HG02938 (cell line): ENCODE measurements around the gene FAM153A.
"Not testable (repeated sequence)": the region's sequence is repeated elsewhere in the genome, so short reads cannot be mapped to it uniquely, and the experiment has no call there.

Experiments
- ATAC-seq: cut with Tn5 transposase; IDR thresholded peaks from one replicate; pipeline ENCODE4 v1.9.1; 2021; ENCODE audit warnings: mild to moderate bottlenecking, moderate library complexity; ENCODE audit not compliant: unreplicated experiment

Gene FAM153A

DNA sequence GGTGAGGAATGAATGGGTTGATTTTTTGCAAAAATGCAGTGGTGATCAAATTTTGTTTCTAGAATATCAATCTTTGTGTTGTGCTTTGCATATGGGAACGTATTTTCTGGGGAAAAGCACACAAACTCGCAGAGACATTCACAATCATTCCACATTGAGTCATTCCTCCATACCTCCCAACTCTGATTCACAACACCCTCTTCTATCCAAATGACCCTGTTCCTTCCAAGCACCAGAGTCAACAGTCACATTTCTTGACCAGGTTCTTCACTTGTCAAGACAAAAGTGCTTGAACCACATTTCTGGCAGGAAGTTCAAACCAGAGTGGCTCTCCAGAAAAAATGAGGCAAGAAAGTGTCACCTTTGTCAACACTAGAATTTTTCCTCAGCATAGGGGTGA, 35.3 kb downstream of the FAM153A start:
- ATAC-seq: not testable (repeated sequence)

DNA sequence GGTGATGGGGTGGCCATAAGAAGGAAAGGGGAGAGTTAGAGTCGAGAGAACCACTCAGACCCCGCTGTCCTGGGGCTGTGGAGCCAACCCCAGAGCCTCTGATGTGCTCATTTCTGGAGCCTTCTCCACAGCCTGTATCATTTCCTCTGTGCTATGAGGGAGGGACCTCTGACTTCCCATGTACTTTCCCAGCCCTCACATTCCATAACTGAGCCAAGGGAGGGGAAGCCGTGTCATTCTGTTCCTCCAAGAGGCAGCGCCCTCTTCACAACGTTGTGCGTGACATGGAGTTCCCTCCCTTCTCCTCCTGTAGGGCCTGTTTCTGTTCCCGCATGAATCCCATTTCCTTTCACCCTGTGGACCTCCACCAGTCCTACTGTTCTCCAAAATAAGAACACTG, 57.8 kb downstream of the FAM153A start:
- not testable (repeated sequence) for ATAC-seq

DNA sequence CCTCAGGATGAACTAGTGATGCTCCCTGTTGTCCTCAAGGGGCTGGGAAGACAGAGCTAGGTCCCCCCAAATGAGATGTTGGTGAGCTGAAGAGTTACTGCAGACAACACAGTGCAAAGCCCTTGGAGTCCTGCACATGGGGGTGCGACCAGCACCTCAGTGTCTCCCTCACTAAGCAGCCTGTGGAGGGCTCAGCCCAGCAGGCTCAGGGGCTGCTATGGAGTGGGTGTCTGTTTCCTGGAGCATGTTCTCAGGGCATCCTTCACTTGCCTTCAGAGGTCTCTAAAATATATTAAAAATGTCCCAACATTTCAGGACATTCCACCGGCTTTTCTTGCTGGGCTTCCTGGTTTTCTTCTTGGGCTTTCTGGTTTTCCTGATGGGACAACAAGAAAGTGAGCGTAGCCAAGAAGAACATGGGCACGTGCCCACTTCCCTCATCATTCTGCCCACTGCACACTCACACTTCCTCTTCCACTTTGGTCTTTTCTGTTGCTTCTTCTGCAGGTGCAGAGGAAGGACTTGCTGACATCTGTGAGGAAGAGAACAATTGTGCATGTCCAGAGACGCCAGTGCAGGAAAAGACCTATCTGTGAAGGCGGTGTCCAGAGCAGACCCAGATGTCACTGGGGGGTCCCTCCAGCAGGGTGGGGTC, 58.7 kb downstream of the FAM153A start:
- ATAC-seq: not testable (repeated sequence)

DNA sequence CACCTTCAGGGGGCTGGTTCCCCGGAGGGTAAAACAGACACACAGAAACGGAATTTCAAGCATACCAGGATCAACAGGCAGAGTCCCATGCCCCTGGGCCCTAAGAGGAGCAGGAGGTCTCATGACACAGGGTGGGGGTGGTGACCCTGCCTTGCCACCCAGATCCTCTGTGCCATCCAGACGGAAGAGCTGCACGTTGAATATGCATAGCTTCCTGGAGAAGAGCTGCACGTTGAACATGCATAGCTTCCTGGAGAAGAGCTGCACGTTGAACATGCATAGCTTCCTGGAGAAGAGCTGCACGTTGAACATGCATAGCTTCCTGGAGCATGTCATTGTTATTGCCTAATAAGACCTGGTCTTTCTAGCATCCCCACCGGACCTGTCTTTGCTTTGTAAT, 59.9 kb downstream of the FAM153A start:
- not testable (repeated sequence) for ATAC-seq

DNA sequence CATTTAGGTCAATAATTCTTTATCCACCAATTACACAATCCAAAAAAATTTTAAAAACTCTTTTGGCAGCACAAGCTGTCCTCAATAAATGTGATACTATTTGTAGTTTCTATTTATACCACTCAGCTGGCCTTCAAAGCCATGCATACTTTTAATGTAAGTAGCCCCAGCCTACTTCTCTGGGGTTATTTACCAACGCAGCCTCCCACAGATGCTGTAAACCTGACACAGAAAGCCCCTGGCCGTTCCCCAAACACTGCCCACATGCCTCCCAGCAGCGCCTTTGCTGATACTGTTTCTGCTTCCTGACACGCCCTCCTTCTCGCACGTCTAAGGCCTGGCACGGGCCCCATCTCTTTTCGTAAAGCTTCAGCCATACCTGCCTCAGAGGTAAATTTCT, 62.7 kb downstream of the FAM153A start:
- not testable (repeated sequence) for ATAC-seq

DNA sequence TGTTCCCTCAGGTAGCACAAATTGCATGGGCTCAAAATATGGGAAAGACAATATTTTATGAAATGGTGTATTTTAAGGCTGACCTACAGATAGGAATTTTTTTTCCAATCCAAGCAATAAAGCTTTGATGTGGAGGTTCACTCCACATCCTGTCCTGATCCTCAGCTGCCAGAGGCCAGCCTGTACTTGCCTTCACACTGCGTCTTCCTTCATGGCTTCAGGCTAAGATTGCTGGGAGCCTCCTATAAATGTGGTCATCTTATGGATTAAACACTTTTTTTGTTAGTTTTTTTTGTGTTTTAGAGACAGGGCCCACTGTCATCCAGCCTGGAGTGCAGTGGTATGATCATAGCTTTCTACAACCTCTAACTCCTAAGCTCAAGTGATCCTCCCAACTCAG, 67.3 kb downstream of the FAM153A start:
- not testable (repeated sequence) for ATAC-seq

DNA sequence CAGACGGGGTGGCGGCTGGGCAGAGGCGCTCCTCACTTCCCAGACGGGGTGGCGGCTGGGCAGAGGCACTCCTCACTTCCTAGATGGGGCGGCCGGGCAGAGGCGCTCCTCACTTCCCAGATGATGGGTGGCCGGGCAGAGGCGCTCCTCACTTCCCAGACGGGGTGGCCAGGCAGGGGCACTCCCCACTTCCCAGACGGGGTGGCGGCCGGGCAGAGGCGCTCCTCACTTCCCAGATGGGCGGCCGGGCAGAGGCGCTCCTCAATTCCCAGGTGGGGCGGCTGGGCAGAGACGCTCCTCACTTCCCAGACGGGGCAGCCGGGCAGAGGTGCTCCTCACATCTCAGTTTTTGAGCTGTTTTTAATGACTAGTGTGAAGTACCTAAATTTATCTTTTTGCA, 86.6 kb downstream of the FAM153A start:
- ATAC-seq: not testable (repeated sequence)

DNA sequence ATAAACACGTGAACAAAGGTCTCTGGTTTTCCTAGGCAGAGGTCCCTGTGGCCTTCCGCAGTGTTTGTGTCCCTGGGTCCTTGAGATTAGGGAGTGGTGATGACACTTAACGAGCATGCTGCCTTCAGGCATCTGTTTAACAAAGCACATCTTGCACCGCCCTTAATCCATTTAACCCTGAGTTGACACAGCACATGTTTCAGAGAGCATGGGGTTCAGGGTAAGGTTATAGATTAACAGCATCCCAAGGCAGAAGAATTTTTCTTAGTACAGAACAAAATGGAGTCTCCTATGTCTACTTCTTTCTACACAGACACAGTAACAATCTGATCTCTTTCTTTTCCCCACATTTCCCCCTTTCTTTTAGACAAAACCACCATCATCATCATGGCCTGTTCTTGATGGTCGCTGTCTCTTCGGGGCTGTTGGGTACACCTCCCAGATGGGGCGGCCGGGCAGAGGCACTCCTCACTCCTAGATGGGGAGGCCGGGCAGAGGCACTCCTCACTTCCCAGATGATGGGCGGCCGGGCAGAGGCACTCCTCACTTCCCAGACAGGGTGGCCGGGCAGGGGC, 87.3 kb downstream of the FAM153A start:
- ATAC-seq: not testable (repeated sequence)

DNA sequence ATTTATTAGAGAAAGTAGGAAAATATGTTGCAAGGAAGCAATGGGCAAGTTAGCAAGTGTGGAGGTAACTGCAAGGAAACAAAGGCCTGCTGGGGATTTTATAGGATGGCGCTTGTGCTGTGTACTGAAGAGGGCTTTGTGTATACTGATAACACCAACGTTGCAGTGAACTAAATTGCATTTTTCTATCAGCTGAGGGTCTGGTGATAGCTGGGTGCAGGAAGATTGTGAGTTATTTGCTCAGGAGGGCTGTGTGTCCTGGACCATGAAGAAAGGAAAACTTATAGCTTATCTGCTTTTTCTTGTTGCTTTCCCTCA, 88.2 kb downstream of the FAM153A start:
- ATAC-seq: not testable (repeated sequence)

DNA sequence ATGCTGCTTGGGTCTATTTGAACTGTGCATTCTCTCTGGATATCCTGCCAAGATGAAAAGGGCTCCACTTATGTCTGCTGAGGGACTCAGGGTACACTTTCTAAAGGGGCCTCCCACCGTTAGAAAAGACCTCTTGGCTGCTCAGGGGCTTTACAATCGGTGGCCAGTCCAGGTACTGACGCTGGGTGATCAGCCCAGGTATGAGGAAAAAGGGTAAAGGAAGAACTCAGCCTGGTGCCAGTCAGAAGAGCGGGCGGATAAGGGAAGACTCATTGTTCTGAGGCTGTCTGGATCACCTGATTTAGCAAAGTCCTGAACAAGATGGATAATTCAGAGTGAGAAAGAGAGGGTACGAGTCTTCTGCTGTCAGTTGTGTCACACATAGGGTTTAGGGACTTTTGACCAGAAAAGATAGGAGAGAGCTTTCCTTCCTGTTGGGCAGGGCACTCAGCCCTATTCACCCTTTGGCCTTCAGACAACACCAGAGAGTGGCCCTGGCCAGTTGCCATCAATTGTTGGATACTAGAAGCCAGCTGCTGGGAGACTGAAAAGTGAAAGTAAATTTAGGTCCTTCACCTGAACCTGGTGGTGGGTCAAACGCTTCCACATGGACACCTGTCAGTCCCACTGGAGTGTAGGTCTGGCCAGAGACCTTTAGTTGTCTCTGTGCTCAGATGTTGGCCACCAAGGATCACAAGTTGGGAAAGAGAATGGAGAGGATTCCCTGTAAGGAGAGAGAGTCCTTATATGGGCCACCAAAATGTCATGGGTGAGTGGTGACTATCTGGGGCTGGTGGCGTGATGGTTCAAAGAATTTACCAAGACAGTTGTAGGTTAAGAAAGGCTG, 88.8 kb downstream of the FAM153A start:
- ATAC-seq: not testable (repeated sequence)

DNA sequence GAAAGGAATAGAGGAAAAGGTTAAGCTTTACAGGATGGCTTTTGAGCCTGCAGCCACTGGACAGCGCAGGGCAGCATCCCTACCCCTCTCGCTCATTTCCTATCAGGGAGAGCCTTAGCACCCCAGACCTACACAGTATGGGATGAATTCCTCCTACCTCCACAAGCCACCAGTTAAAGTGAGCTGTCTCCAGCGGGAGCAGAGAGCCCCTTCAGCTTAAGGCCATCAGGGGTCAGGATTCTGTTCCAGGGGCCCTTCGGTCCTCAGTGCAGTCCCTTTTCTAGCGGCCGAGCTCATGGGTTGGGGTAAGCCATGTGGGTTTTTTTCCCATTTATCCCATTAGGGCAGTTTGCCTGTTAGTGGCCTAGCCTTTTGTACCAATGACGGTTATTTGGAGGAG, 89.7 kb downstream of the FAM153A start:
- ATAC-seq: not testable (repeated sequence)

DNA sequence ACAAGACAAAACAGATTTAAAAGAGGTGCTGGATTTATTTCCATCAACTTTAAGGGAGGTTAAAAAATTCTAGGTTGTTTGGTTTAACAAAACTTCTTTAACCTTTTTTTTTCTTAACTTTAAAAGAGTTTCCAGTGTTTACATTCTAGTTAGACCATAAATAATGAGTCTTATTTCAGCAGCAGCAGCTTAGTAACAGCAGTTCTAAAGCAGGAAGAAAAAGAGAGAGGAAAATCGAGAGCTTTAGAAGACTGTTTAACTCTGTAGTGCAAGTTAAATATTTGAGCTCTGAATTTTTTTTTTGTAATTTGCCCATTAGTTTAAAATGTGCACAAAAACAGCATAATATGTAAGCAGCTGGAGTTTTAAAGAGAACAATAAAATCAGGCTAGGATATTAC, 90.2 kb downstream of the FAM153A start:
- not testable (repeated sequence) for ATAC-seq

DNA sequence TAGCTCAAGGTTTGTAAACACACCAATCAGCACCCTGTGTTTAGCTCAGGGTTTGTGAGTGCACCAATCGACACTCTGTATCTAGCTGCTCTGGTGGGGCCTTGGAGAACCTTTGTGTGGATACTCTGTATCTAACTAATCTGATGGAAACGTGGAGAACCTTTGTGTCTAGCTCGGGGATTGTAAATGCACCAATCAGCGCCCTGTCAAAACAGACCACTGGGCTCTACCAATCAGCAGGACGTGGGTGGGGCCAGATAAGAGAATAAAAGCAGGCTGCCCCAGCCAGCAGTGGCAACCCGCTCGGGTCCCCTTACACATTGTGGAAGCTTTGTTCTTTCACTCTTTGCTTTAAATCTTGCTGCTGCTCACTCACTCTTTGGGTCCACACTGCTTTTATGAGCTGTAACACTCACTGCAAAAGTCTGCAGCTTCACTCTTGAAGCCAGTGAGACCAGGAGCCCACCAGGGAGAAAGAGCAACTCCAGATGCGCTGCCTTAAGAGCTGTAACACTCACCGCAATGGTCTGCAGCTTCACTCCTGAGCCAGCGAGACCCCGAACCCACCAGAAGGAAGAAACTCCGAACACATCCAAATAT, 93.6 kb downstream of the FAM153A start:
- not testable (repeated sequence) for ATAC-seq

DNA sequence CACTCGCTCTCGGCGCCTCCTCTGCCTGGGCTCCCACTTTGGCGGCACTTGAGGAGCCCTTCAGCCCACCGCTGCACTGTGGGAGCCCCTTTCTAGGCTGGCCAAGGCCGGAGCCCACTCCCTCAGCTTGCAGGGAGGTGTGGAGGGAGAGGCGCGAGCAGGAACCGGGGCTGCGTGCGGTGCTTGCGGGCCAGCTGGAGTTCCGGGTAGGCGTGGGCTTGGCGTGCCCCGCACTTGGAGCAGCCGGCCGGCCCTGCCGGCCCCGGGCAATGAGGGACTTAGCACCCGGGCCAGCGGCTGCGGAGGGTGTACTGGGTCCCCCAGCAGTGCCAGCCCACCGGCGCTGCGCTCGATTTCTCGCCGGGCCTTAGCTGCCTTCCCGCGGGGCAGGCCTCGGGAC, 94.6 kb downstream of the FAM153A start:
- ATAC-seq: not testable (repeated sequence)

DNA sequence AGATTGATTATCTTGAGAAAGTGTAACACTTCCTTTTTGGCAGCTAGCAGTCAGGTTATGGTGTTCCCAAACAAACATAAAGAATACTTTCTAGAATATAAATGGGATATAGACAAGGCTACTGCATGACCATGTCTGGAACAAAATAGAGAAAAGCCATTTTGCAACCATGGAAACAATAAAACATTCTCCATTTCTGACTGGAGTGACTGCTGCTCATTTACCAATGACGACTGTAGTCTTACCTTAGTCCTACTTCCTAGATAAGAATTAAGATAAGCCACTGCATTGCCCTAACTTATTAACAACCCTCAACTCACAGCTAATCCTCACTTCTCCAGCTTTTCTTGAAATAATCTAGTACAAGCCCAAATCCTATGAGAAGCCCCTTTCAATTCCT, 100.8 kb downstream of the FAM153A start:
- ATAC-seq: not testable (repeated sequence)
